Measurements from ENCODE around the gene RAB44.
A peak's percentile ranks its signal among the peaks of the same experiment; 100 is the strongest.
"Not testable (repeated sequence)": the region's sequence is repeated elsewhere in the genome, so short reads cannot be mapped to it uniquely, and the experiment has no call there.

Gene RAB44

DNA sequence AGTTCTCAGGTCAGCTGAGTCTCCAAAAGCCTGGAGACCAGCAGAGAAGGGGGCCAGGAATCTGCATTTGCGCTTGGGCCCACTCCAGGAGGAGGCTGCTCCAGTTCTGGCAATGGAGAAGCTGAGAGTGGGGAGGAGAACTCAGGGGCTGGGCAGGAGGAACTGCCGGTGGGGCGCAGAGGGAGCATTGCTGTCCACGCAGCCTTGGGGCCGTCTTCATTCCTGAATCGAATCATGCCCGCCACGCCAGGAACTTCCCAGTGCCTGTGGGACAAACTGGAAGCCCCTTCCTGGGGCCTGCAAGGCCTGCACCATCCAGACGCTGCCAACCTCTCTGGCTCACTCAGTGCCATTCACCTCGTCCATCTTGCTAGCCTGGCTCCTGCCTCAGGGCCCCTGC is 16.9 kb downstream of the RAB44 start:
- DNase-seq, result no peak

DNA sequence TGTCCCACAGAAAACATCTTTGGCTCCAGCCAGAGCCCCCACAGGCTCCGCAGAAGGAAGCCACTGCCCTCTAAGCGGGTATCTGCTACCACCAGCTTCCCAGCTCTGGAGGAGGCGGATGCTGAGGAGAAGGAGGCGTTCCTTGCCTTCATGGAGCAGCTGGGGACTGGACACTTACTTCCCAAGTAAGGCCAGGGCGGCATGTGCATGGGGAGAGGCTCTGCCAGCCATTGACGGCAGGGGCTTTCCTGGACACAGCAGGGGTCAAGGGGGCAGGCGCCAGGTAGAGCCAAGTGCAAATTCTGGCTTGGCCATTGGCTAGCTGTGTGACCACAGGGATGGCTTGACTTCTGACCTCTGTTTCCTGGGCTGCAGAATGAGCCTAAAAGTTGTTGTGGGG is 17.8 kb downstream of the RAB44 start:
- DNase-seq, result no peak

DNA sequence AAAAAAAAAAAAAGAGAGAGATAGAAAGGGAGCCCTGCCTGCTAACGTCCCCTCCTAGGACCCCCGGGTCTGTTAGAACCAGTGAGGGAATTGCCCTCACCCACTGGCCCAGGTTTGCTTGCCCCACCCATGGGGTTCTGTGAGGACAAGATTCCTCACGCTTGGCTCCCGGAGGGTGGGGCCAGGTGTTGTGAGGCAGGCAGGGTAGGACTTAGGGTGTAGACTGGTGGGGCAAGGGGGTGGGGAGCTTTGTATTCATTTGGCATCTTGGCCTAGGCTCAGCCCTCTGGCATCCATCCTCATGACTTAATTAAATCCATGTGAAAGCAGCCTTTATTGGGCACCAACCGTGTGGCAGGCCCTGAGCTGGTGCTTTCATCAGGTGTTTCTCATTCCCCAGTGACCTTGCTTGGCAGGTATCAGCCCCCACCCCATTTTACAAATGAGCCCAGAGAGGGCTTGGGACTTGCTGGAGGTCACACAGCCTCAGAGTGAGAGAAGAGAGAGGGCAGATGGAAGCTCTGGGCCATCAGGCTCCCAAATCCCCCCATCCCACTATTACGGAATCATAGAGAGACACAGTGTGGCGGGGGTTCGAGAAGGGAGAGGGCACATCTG is 19.0 kb downstream of the RAB44 start:
- no peak for DNase-seq

DNA sequence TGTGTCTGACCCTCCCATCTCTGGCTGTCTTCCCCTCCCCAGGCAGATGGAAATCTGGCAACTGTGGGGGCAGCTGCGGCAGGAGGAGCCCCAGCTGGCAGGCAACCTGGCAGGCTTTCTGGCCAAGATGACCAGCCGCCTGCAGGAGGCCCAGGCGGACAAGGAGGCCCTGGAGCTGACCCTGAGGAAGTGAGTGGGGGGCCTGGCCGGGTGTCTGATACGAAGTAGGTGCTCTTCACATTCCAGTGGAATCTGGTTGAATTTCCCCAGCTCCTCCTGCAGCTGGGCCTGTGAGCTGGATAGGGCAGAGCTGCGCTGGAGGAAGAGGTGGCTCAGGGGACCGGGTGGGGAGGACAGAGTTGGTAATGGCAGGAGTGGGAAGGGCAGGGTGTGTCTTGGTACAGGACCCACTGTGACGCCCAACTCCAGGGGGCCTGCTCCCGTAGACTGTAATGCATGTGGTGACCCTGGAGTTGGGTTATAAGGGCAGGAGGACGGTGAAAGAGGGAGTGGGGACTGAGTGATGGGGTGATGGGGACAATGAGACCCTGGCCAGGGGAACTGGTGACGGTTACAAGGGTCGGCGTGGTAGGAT is 19.7 kb downstream of the RAB44 start:
- no peak for DNase-seq

GRCh38 chr6:36717871-36718540 is 20.4 kb downstream of the RAB44 start:
- DNase-seq, result no peak

- no peak for DNase-seq
These were observed 20.9 kb downstream of the RAB44 start for GRCh38 chr6:36718560-36718959.

DNA sequence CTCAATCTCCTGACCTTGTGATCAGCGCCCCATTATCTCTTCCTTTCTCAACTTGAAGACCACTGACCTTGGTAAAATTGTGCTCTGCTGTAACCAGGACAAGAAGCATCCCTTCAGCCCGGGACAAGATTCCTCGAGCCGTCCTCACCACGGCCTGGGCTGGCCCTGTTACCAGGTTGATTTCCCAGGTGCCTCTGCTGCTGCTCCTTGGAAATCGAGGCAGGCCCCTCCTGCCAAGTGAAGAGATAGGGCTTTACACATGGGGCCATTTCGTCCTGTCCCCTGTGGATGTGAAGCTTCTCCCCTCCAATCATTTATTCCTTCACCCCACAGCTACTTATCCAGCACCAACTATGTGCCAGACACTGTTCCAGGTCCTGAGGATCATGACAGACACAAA is 21.5 kb downstream of the RAB44 start:
- no peak for DNase-seq

DNA sequence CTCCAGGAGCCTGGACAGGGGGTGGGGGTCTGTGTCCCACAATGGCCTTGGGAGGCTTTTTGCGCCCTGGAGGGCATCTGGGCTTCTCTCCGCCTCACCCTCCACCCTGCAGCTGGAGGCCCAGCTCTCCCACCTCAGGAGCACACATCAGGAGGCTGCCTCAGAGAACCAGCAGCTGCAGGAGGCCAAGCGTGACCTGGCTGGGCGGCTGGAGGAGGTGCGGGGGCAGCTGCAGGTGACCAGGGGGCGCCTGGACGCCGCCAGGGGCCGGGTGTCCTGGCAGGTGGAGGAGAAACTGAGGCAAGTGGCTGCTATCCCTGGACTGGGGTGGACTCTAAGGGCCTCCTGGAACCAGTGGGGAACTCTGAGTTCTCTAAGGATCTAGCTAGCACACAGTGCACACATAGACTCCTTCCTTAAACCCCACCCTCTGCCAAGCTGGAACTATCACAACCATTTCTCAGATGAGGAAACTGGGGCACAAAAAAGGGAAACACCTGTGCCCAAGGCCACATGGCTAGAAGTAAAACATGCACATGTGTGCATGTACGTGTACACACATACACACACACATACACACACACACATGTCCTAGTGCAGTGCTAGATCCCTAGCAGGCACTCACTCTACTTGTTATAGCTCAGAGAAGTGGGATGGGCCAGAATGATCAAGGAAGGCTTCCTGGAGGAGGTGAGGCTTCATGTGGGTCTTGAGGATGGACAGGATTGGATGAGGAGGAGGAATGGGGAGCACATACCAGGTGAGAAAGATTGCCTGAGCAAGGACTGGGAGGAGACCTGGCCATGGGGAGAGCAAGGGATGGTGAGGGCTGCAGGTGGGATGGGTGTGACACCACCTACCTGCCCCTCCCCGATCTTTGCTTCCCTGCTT is 22.9 kb downstream of the RAB44 start:
- no peak for DNase-seq

GRCh38 chr6:36721369-36722140 is 23.9 kb downstream of the RAB44 start:
- DNase-seq, result no peak

DNA sequence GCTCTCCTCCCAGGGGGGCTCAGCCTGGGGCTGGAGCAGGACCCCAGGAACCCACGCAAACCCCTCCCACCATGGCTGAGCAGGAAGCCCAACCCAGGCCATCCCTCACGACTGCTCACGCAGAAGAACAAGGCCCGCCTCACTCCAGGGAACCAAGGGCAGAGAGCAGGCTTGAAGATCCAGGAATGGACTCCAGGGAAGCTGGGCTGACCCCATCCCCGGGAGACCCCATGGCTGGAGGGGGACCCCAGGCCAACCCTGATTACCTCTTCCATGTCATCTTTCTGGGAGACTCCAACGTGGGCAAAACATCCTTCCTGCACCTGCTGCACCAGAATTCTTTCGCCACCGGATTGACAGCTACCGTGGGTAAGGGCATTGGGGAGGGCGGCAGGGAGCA is 24.7 kb downstream of the RAB44 start:
- no peak for DNase-seq

- DNase-seq, result no peak
These were observed 25.3 kb downstream of the RAB44 start for GRCh38 chr6:36722879-36723278.

DNA sequence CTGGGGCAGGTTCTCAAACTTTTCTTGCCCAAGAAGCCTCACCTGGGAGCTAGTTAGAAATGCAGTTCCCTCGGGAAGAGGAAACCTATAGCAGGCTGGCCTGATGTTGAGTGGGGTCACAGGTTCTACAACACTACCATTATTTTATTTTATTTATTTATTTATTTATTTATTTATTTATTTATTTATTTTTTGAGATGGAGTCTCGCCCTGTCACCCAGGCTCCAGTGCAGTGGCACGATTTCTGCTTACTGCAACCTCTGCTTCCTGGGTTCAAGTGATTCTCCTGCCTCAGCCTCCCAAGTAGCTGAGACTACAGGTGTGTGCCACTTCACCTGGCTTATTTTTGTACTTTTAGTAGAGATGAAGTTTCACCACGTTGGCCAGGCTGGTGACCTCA is 26.4 kb downstream of the RAB44 start:
- DNase-seq, result not testable (repeated sequence)

GRCh38 chr6:36724514-36725390 is 27.1 kb downstream of the RAB44 start:
- peak; percentile 28 for DNase-seq

GRCh38 chr6:36725581-36725980 is 28.0 kb downstream of the RAB44 start:
- DNase-seq, result no peak

DNA sequence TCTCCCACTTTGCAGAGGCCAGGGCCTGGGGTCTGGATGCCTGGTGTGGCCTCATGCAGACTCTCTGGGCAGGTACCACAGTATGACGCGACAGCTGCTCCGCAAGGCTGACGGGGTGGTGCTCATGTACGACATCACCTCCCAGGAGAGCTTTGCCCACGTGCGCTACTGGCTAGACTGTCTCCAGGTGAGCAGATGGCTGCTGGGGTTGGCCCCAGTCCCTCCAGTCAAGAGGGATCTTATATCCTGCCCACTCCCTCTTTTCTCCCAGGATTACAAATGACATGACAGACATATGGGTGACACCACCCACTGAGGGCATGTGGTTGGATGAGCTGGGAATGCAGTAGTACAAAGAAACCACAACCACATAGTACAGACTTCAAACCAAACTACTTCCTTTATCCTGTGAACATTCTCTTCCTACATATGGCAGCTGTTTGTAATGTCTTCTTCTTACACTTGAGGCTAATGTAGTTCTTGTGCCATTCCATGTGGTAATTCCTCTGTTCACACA is 29.9 kb downstream of the RAB44 start:
- DNase-seq, result no peak

GRCh38 chr6:36728289-36729160 is 30.9 kb downstream of the RAB44 start:
- DNase-seq, result no peak

GRCh38 chr6:36729161-36729524 is 31.5 kb downstream of the RAB44 start:
- DNase-seq, result no peak

- DNase-seq, result no peak
These were observed 33.1 kb downstream of the RAB44 start for GRCh38 chr6:36730424-36731380.

GRCh38 chr6:36731622-36732310 is 34.1 kb downstream of the RAB44 start:
- DNase-seq, result no peak
